ENCODE data around the gene MCOLN3.

Gene MCOLN3

GRCh38 chr1:85047472-85048295 is 616 bp downstream of the MCOLN3 start:
- H3K36me3 ChIP-seq (ENCODE audit: insufficient read depth, low read length): no peaks in the 10 kb centered on the region
- no peak overlapping the region for H3K27ac ChIP-seq (ENCODE audit: low read depth, low read length)
- peak overlapping the region; percentile 33 to 36 for H3K4me3 ChIP-seq (ENCODE audit: low read depth in 1 of 2, low read length in 2 of 2)
- H3K9me3 ChIP-seq (ENCODE audit: low read length): no peaks in the 10 kb centered on the region
- no peak overlapping the region for H3K9ac ChIP-seq (ENCODE audit: low read length)
- no peaks in the 10 kb centered on the region for H3K4me1 ChIP-seq (ENCODE audit: insufficient read depth, low read length)
- peaks cover 11 to 27% of the 10 kb centered on the region in 2 donors for H3K27me3 ChIP-seq (ENCODE audit: control insufficient read depth in 1 of 2, insufficient read depth in 2 of 2, low read length in 2 of 2)

- no peak overlapping the region for H3K9ac ChIP-seq (ENCODE audit: low read length)
- no peaks in the 10 kb centered on the region for H3K4me1 ChIP-seq (ENCODE audit: insufficient read depth, low read length)
- no peak overlapping the region for H3K4me3 ChIP-seq (ENCODE audit: low read depth in 1 of 2, low read length in 2 of 2)
- H3K27me3 ChIP-seq (ENCODE audit: control insufficient read depth in 1 of 2, insufficient read depth in 2 of 2, low read length in 2 of 2): peaks cover 11 to 27% of the 10 kb centered on the region in 2 donors
- no peaks in the 10 kb centered on the region for H3K36me3 ChIP-seq (ENCODE audit: insufficient read depth, low read length)
- H3K27ac ChIP-seq (ENCODE audit: low read depth, low read length): no peak overlapping the region
- H3K9me3 ChIP-seq (ENCODE audit: low read length): no peaks in the 10 kb centered on the region
Observed at GRCh38 chr1:85047144-85047471, 1.2 kb downstream of the MCOLN3 start.

- H3K9me3 ChIP-seq (ENCODE audit: low read length): no peaks in the 10 kb centered on the region
- H3K36me3 ChIP-seq (ENCODE audit: insufficient read depth, low read length): no peaks in the 10 kb centered on the region
- peaks cover 4 to 14% of the 10 kb centered on the region in 2 donors for H3K27me3 ChIP-seq (ENCODE audit: control insufficient read depth in 1 of 2, insufficient read depth in 2 of 2, low read length in 2 of 2)
- H3K27ac ChIP-seq (ENCODE audit: low read depth, low read length): no peak overlapping the region
- no peak overlapping the region for H3K9ac ChIP-seq (ENCODE audit: low read length)
- H3K4me3 ChIP-seq (ENCODE audit: low read depth in 1 of 2, low read length in 2 of 2): no peak overlapping the region
- no peaks in the 10 kb centered on the region for H3K4me1 ChIP-seq (ENCODE audit: insufficient read depth, low read length)
Observed at GRCh38 chr1:85042413-85042812, 5.9 kb downstream of the MCOLN3 start.

GRCh38 chr1:85041793-85042192 is 6.5 kb downstream of the MCOLN3 start:
- no peaks in the 10 kb centered on the region for H3K9me3 ChIP-seq (ENCODE audit: low read length)
- no peak overlapping the region for H3K9ac ChIP-seq (ENCODE audit: low read length)
- no peaks in the 10 kb centered on the region for H3K36me3 ChIP-seq (ENCODE audit: insufficient read depth, low read length)
- H3K4me1 ChIP-seq (ENCODE audit: insufficient read depth, low read length): no peaks in the 10 kb centered on the region
- H3K27ac ChIP-seq (ENCODE audit: low read depth, low read length): no peak overlapping the region
- H3K4me3 ChIP-seq (ENCODE audit: low read depth in 1 of 2, low read length in 2 of 2): no peak overlapping the region
- H3K27me3 ChIP-seq (ENCODE audit: control insufficient read depth in 1 of 2, insufficient read depth in 2 of 2, low read length in 2 of 2): peaks cover 4 to 8% of the 10 kb centered on the region in 2 donors

GRCh38 chr1:85033221-85033620 is 15.1 kb downstream of the MCOLN3 start:
- Histone ChIP-seq H3K4me1 (ENCODE audit: insufficient read depth, low read length) (no peaks in the 10 kb centered on the region), H3K27ac (ENCODE audit: low read depth, low read length) (no peak overlapping the region), H3K4me3 (ENCODE audit: low read depth in 1 of 2, low read length in 2 of 2) (no peak overlapping the region), H3K27me3 (ENCODE audit: control insufficient read depth in 1 of 2, insufficient read depth in 2 of 2, low read length in 2 of 2) (no peaks in the 10 kb centered on the region), H3K9ac (ENCODE audit: low read length) (no peak overlapping the region), H3K9me3 (ENCODE audit: low read length) (no peaks in the 10 kb centered on the region), H3K36me3 (ENCODE audit: insufficient read depth, low read length) (no peaks in the 10 kb centered on the region)

- Histone ChIP-seq H3K4me1 (ENCODE audit: insufficient read depth, low read length) (no peaks in the 10 kb centered on the region), H3K9me3 (ENCODE audit: low read length) (no peaks in the 10 kb centered on the region), H3K27ac (ENCODE audit: low read depth, low read length) (no peak overlapping the region), H3K9ac (ENCODE audit: low read length) (no peak overlapping the region), H3K36me3 (ENCODE audit: insufficient read depth, low read length) (no peaks in the 10 kb centered on the region), H3K4me3 (ENCODE audit: low read depth in 1 of 2, low read length in 2 of 2) (no peak overlapping the region), H3K27me3 (ENCODE audit: control insufficient read depth in 1 of 2, insufficient read depth in 2 of 2, low read length in 2 of 2) (no peaks in the 10 kb centered on the region)
Observed at GRCh38 chr1:85030536-85030935, 17.8 kb downstream of the MCOLN3 start.

- Histone ChIP-seq H3K27me3 (ENCODE audit: control insufficient read depth in 1 of 2, insufficient read depth in 2 of 2, low read length in 2 of 2) (no peaks in the 10 kb centered on the region), H3K9me3 (ENCODE audit: low read length) (no peaks in the 10 kb centered on the region), H3K27ac (ENCODE audit: low read depth, low read length) (no peak overlapping the region), H3K9ac (ENCODE audit: low read length) (no peak overlapping the region), H3K4me3 (ENCODE audit: low read depth in 1 of 2, low read length in 2 of 2) (no peak overlapping the region), H3K4me1 (ENCODE audit: insufficient read depth, low read length) (no peaks in the 10 kb centered on the region), H3K36me3 (ENCODE audit: insufficient read depth, low read length) (no peaks in the 10 kb centered on the region)
Observed at GRCh38 chr1:85028151-85028550, 20.1 kb downstream of the MCOLN3 start.

- Histone ChIP-seq H3K9ac (ENCODE audit: low read length) (no peak overlapping the region), H3K4me3 (ENCODE audit: low read depth in 1 of 2, low read length in 2 of 2) (no peak overlapping the region), H3K36me3 (ENCODE audit: insufficient read depth, low read length) (no peaks in the 10 kb centered on the region), H3K4me1 (ENCODE audit: insufficient read depth, low read length) (no peaks in the 10 kb centered on the region), H3K27me3 (ENCODE audit: control insufficient read depth in 1 of 2, insufficient read depth in 2 of 2, low read length in 2 of 2) (no peaks in the 10 kb centered on the region), H3K27ac (ENCODE audit: low read depth, low read length) (no peak overlapping the region), H3K9me3 (ENCODE audit: low read length) (no peaks in the 10 kb centered on the region)
Observed at GRCh38 chr1:85027242-85027983, 20.9 kb downstream of the MCOLN3 start.

GRCh38 chr1:85025940-85026339 is 22.4 kb downstream of the MCOLN3 start:
- H3K9ac ChIP-seq (ENCODE audit: low read length): no peak overlapping the region

GRCh38 chr1:85024736-85025135 is 23.6 kb downstream of the MCOLN3 start:
- Histone ChIP-seq H3K9me3 (ENCODE audit: low read length) (no peaks in the 10 kb centered on the region), H3K4me3 (ENCODE audit: low read depth in 1 of 2, low read length in 2 of 2) (no peak overlapping the region), H3K27me3 (ENCODE audit: control insufficient read depth in 1 of 2, insufficient read depth in 2 of 2, low read length in 2 of 2) (no peaks in the 10 kb centered on the region), H3K9ac (ENCODE audit: low read length) (no peak overlapping the region), H3K36me3 (ENCODE audit: insufficient read depth, low read length) (no peaks in the 10 kb centered on the region), H3K4me1 (ENCODE audit: insufficient read depth, low read length) (no peaks in the 10 kb centered on the region), H3K27ac (ENCODE audit: low read depth, low read length) (no peak overlapping the region)

More at GRCh38 chr1:85025940-85026339, 22.4 kb downstream of the MCOLN3 start:
- H3K27me3 ChIP-seq (ENCODE audit: control insufficient read depth in 1 of 2, insufficient read depth in 2 of 2, low read length in 2 of 2): no peaks in the 10 kb centered on the region
- no peaks in the 10 kb centered on the region for H3K36me3 ChIP-seq (ENCODE audit: insufficient read depth, low read length)
- H3K4me3 ChIP-seq (ENCODE audit: low read depth in 1 of 2, low read length in 2 of 2): no peak overlapping the region
- no peak overlapping the region for H3K27ac ChIP-seq (ENCODE audit: low read depth, low read length)
- H3K4me1 ChIP-seq (ENCODE audit: insufficient read depth, low read length): no peaks in the 10 kb centered on the region
- no peaks in the 10 kb centered on the region for H3K9me3 ChIP-seq (ENCODE audit: low read length)

- Histone ChIP-seq H3K9ac (ENCODE audit: low read length) (no peak overlapping the region), H3K4me1 (ENCODE audit: insufficient read depth, low read length) (no peaks in the 10 kb centered on the region), H3K27ac (ENCODE audit: low read depth, low read length) (no peak overlapping the region), H3K36me3 (ENCODE audit: insufficient read depth, low read length) (no peaks in the 10 kb centered on the region), H3K4me3 (ENCODE audit: low read depth in 1 of 2, low read length in 2 of 2) (no peak overlapping the region), H3K9me3 (ENCODE audit: low read length) (no peaks in the 10 kb centered on the region), H3K27me3 (ENCODE audit: control insufficient read depth in 1 of 2, insufficient read depth in 2 of 2, low read length in 2 of 2) (no peaks in the 10 kb centered on the region)
Observed at GRCh38 chr1:85022700-85023099, 25.6 kb downstream of the MCOLN3 start.

Measured in muscle layer of colon (tissue), 2 donors.